ENCODE data around the gene THRAP3. TPM values are rescaled to one million over a fixed set of nuclear protein-coding genes. Genes with fewer than 3 reads are reported as not detected.

The THRAP3 gene
- total and polyA plus RNA-seq, 2 of the 8 experiments (the other 6 are each of a cell fraction or from before 2014, with no cell fraction given), result 40.2 to 183 TPM

DNA sequence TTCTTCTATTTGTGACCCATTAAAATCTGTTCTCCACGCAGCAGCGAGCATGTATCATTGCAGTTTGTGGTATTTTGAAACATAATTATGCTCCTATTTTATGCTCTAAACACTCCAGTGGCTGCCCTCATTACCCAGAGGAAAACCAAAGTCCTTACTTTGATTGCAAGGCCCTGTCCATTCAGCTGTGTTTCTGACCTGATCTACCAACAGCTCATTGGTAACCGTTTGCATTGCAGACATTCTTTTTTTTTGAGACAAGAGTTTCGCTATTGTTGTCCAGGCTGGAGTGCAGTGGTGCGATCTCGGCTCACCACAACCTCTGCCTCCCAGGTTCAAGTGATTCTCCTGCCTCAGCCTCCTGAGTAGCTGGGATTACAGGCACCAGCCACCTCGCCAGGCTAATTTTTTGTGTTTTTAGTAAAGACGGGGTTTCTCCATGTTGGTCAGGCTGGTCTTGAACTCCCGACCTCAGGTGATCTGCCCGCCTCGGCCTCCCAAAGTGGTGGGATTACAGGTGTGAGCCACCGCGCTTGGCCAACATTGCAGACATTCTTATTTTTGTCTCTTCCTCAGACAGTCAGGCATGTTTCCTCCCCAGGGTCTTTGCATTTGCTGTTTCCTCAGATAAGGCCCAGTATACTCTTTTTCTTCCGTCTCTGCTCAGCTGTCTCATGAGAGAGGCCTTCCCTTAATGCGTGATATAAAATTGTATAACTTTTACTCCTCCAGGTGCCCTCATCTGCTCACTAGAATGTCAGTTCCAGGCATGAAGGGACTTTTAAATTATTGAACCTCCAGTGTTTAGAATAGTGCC lies 32.5 kb downstream of the THRAP3 start:
- FAIRE-seq, result no peak
- Histone ChIP-seq H3K79me1 (ENCODE audit: low read depth, low read length) (peaks cover 4% of the 10 kb centered on the region; the same call in 1 of the 2 replicates), H3K4me2 (ENCODE audit: insufficient read depth in 1 of 2, low read depth in 2 of 2, low read length in 2 of 2) (no peak overlapping the region), H2BK12ac (ENCODE audit: low read depth, low read length) (no peak overlapping the region), H3K4ac (replicated peaks; ENCODE audit: insufficient read length, low read depth, low read length) (no peak overlapping the region), H3K27ac (ENCODE audit: low read depth, low read length) (no peak overlapping the region), H3K14ac (ENCODE audit: insufficient read length) (no peak overlapping the region), H2AK5ac (ENCODE audit: low read depth, low read length) (no peak overlapping the region), H3K9ac (replicated peaks in 1 of 4; ENCODE audit: extremely low read depth in 1 of 4, low read depth in 3 of 4, low read length in 3 of 4) (no peak overlapping the region), H3K18ac (ENCODE audit: extremely low read depth, low read length) (no peak overlapping the region), H3K4me1 (replicated peaks in 1 of 4; ENCODE audit: control insufficient read depth in 3 of 4, insufficient read depth in 4 of 4, low read length in 3 of 4) (peaks cover 0 to 6% (median 2%) of the 10 kb centered on the region in 4 experiments; a peak in 2 of 7 replicates), H2BK120ac (replicated peaks; ENCODE audit: low read depth, low read length) (no peak overlapping the region), H4K5ac (ENCODE audit: insufficient read length, low read depth, low read length) (no peak overlapping the region), H2BK15ac (ENCODE audit: low read length) (no peak overlapping the region), H3K36me3 (ENCODE audit: control insufficient read depth in 2 of 4, insufficient read depth in 4 of 4, low read length in 3 of 4) (peaks cover 0 to 24% (median 6%) of the 10 kb centered on the region in 4 experiments; a peak in 2 of 8 replicates), H3K56ac (replicated peaks; ENCODE audit: insufficient read length, low read depth, low read length) (no peak overlapping the region), H3K9me3 (ENCODE audit: insufficient read depth in 2 of 2, low read depth in 1 of 2, low read length in 1 of 2) (no peaks in the 10 kb centered on the region), H2AFZ (ENCODE audit: low read length) (no peak overlapping the region), H3K4me3 (ENCODE audit: extremely low read depth in 1 of 4, insufficient read depth in 2 of 4, low read depth in 3 of 4, low read length in 4 of 4) (no peak overlapping the region), H2BK20ac (ENCODE audit: low read length) (no peak overlapping the region), H4K20me1 (replicated peaks in 1 of 2; ENCODE audit: control insufficient read depth in 1 of 2, insufficient read depth in 2 of 2, low read length in 2 of 2) (peaks cover 19 to 24% of the 10 kb centered on the region in 2 experiments), H3K27me3 (replicated peaks in 1 of 4; ENCODE audit: control insufficient read depth in 3 of 4, extremely low read depth in 1 of 4, insufficient read depth in 3 of 4, low read length in 3 of 4) (no peaks in the 10 kb centered on the region), H4K8ac (ENCODE audit: extremely low read depth, insufficient read depth, low read length) (no peak overlapping the region), H3K79me2 (ENCODE audit: control insufficient read depth in 1 of 2, insufficient read depth in 2 of 2, low read length in 2 of 2) (peaks cover 14 to 89% of the 10 kb centered on the region in 2 experiments), H3K23ac (ENCODE audit: insufficient read length) (no peak overlapping the region), H2BK5ac (ENCODE audit: low read depth, low read length) (no peak overlapping the region; the same call in 1 of the 2 replicates), H4K91ac (replicated peaks; ENCODE audit: insufficient read length, low read length) (no peak overlapping the region), H3K23me2 (ENCODE audit: low read depth, low read length) (no peaks in the 10 kb centered on the region)
- DNase-seq (ENCODE audit: low read depth in 1 of 2, low spot score in 2 of 2), result no peak
- 82% methylated on average over 15 of the region's 15 CpGs; no CpG with 5 or more reads in 1 of the 2 experiments for WGBS, 2 experiments (ENCODE audit: extremely low coverage in 1 of 2, insufficient coverage in 1 of 2, insufficient read length in 1 of 2, insufficient replicate concordance in 2 of 2, low coverage in 1 of 2, low lambda C conversion rate in 2 of 2, missing lambda C conversion rate in 1 of 2)
- ChIA-PET CTCF (ENCODE audit: partially characterized antibody) (interaction anchor here (0.6 to 0.7 kb wide), 3 partner anchors 18 to 223 kb away, joined by 3 to 4 read pairs (median 3); no protein-coding TSS in a partner anchor), POLR2A (ENCODE audit: partially characterized antibody) (interaction anchor here (1.2 kb wide), 1 partner anchor 20 kb away, joined by 4 read pairs; no protein-coding TSS in a partner anchor)
- no peak for TF ChIP-seq SRF (IDR thresholded peaks at IDR 0.05; ENCODE audit: low read depth, low read length)
- no peak for TF ChIP-seq YY1 (IDR thresholded peaks at IDR 0.05; ENCODE audit: low read depth, low read length)
- TF ChIP-seq, protein P1, sequence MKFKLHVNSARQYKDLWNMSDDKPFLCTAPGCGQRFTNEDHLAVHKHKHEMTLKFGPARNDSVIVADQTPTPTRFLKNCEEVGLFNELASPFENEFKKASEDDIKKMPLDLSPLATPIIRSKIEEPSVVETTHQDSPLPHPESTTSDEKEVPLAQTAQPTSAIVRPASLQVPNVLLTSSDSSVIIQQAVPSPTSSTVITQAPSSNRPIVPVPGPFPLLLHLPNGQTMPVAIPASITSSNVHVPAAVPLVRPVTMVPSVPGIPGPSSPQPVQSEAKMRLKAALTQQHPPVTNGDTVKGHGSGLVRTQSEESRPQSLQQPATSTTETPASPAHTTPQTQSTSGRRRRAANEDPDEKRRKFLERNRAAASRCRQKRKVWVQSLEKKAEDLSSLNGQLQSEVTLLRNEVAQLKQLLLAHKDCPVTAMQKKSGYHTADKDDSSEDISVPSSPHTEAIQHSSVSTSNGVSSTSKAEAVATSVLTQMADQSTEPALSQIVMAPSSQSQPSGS (IDR thresholded peaks at IDR 0.05; ENCODE audit: low read length), result no peak
- no peak for TF ChIP-seq CBX8 (IDR thresholded peaks at IDR 0.05; ENCODE audit: borderline replicate concordance, low read depth, low read length)
- TF ChIP-seq PHF8 (conservative IDR thresholded peaks at IDR 0.05; ENCODE audit: low read depth, low read length), result no peak
- no peak for TF ChIP-seq TAF7 (optimal IDR thresholded peaks at IDR 0.05; ENCODE audit: borderline replicate concordance, low read depth, low read length)
- no peak for TF ChIP-seq GABPA (IDR thresholded peaks at IDR 0.05; ENCODE audit: borderline replicate concordance, insufficient read depth, low read length)
- TF ChIP-seq SAP30 (IDR thresholded peaks at IDR 0.05; ENCODE audit: insufficient read depth, insufficient replicate concordance, low read length), result no peak

Measured in H1 (cell line).